Endothelial cell of umbilical vein (primary cell): ENCODE results near the gene GALNT14. TPM values are rescaled to one million over a fixed set of nuclear protein-coding genes. Genes with fewer than 3 reads are reported as not detected.

Experiments
- BruUV-seq: library from RNA; stranded (reverse); fragments of 400-500 nt; replicated peaks from 2 replicates; lab custom pipeline; 2021; lab: Mats Ljungman, UMichigan
- CTCF ChIA-PET: fragments of 300-600, 350-600 bp; sonication (Branson Sonifier 250); formaldehyde crosslinking; loops from one replicate; lab custom pipeline; 2021; ENCODE audit warnings: antibody characterized with exemption, inconsistent platforms; lab: Charles Lee
- POLR2A ChIA-PET: fragments of 300-600, 350-600 bp; sonication (Branson Sonifier 250); formaldehyde crosslinking; loops from one replicate; lab custom pipeline; 2021; ENCODE audit warnings: antibody characterized with exemption, inconsistent platforms; lab: Charles Lee
- DNase-seq: peaks from one replicate; pipeline ENCODE4 v3.0.0-alpha.2; 2011; ENCODE audit warnings: low read depth, low spot score
- FAIRE-seq: peaks from 2 replicates; lab custom pipeline; 2011; peaks lifted over from hg19 to GRCh38; lab: Jason Lieb, UNC
- H2AFZ ChIP-seq: 2 replicates; pipeline ENCODE4 v1.6.0; 2012; ENCODE audit warnings: low read depth, low read length, control low read depth, inconsistent platforms
- H3K27ac ChIP-seq: 2 replicates; pipeline ENCODE4 v1.5.1; 2011; ENCODE audit warnings: low read depth, mild to moderate bottlenecking, control low read depth, low read length, moderate library complexity; ENCODE audit not compliant: insufficient read depth
- H3K27me3 ChIP-seq, 2 experiments: 2 replicates each; pipeline versions ENCODE4 v1.6.0 to v1.6.1; 2011; ENCODE audit warnings: low read length in 2 of 2, mixed read lengths in 1 of 2; ENCODE audit not compliant: control insufficient read depth in 2 of 2, insufficient read depth in 2 of 2
- H3K36me3 ChIP-seq, 2 experiments: 2 replicates in 1 of 2; 3 replicates in 1 of 2; pipeline ENCODE4 v1.5.1; 2011; ENCODE audit warnings: low read length in 2 of 2, mild to moderate bottlenecking in 1 of 2, moderate library complexity in 1 of 2; ENCODE audit not compliant: control insufficient read depth in 2 of 2, insufficient read depth in 2 of 2; ENCODE audit errors: extremely low read depth in 1 of 2
- H3K4me1 ChIP-seq: 3 replicates; pipeline ENCODE4 v1.5.1; 2011; ENCODE audit warnings: mild to moderate bottlenecking, low read length; ENCODE audit not compliant: control insufficient read depth, insufficient read depth; ENCODE audit errors: extremely low read depth
- H3K4me2 ChIP-seq: 2 replicates; pipeline ENCODE4 v1.6.1; 2011; ENCODE audit warnings: low read length, control low read depth, mixed read lengths; ENCODE audit not compliant: insufficient read depth
- H3K4me3 ChIP-seq, 3 experiments: fragments of 200-600 bp in 1 of 3; sonication (generic), shearing (Covaris generic) in 1 of 3; replicated peaks in 1 of 3; 2 replicates each; pipeline ENCODE4 v1.5.1; 2011 to 2016; ENCODE audit warnings: control low read depth in 3 of 3, low read length in 3 of 3, mild to moderate bottlenecking in 2 of 3, inconsistent platforms in 1 of 3, low read depth in 1 of 3, moderate library complexity in 1 of 3; ENCODE audit not compliant: insufficient read depth in 1 of 3
- H3K79me2 ChIP-seq: 2 replicates; pipeline ENCODE4 v1.6.0; 2012; ENCODE audit warnings: low read length, inconsistent platforms; ENCODE audit not compliant: control insufficient read depth, insufficient read depth
- H3K9ac ChIP-seq: replicated peaks from 2 replicates; pipeline ENCODE3; 2011; ENCODE audit warnings: low read length, control low read depth; ENCODE audit not compliant: insufficient read depth; ENCODE audit errors: extremely low read depth
- H3K9me1 ChIP-seq: replicated peaks from 3 replicates; pipeline ENCODE4 v1.6.0; 2011; ENCODE audit warnings: mild to moderate bottlenecking, low read length; ENCODE audit not compliant: control insufficient read depth, insufficient read depth; ENCODE audit errors: extremely low read depth
- H3K9me3 ChIP-seq: replicated peaks from 2 replicates; pipeline ENCODE4 v1.5.1; 2012; ENCODE audit warnings: low read length, inconsistent platforms; ENCODE audit not compliant: control insufficient read depth, insufficient read depth
- H4K20me1 ChIP-seq: replicated peaks from 2 replicates; pipeline ENCODE3; 2011; ENCODE audit warnings: mild to moderate bottlenecking, low read length; ENCODE audit not compliant: control insufficient read depth, insufficient read depth; ENCODE audit errors: extremely low read depth
- CTCF ChIP-seq, 2 donors: IDR thresholded peaks; 1 replicate in 1 of 2; 2 replicates in 1 of 2; pipeline ENCODE4 v1.5.1; 2011; ENCODE audit warnings: low read length in 2 of 2, mild to moderate bottlenecking in 2 of 2, moderate library complexity in 2 of 2, control low read depth in 1 of 2, inconsistent platforms in 1 of 2, low read depth in 1 of 2; ENCODE audit not compliant: insufficient read depth in 1 of 2; ENCODE audit errors: extremely low read depth in 1 of 2
- EZH2 ChIP-seq: IDR thresholded peaks from 2 replicates; pipeline ENCODE4 v1.6.1; 2012; ENCODE audit warnings: borderline replicate concordance, low read depth, mild to moderate bottlenecking, moderate library complexity, low read length, inconsistent platforms; ENCODE audit not compliant: severe bottlenecking
- FOS ChIP-seq: IDR thresholded peaks from 2 replicates; pipeline ENCODE4 v1.6.1; 2011; ENCODE audit warnings: mild to moderate bottlenecking, low read length, moderate library complexity, borderline replicate concordance; ENCODE audit not compliant: insufficient read depth
- GATA2 ChIP-seq: IDR thresholded peaks from 2 replicates; pipeline ENCODE4 v1.7.0; 2011; ENCODE audit warnings: low read depth, mild to moderate bottlenecking, moderate library complexity, mixed read lengths, low read length; ENCODE audit not compliant: insufficient read length, insufficient read depth
- JUN ChIP-seq: IDR thresholded peaks from 2 replicates; pipeline ENCODE4 v1.6.1; 2011; ENCODE audit warnings: borderline replicate concordance, low read depth; ENCODE audit not compliant: insufficient read length, insufficient read depth
- MAX ChIP-seq: IDR thresholded peaks from 2 replicates; pipeline ENCODE4 v1.6.1; 2011; ENCODE audit not compliant: insufficient read depth, insufficient read length
- MYC ChIP-seq: IDR thresholded peaks from one replicate; pipeline ENCODE4 v1.6.1; 2011; ENCODE audit warnings: mild to moderate bottlenecking, low read depth, low read length
- POLR2A ChIP-seq: IDR thresholded peaks from 2 replicates; pipeline ENCODE4 v1.6.1; 2012; ENCODE audit warnings: low read depth, mild to moderate bottlenecking, control low read depth, low read length
- POLR2AphosphoS5 ChIP-seq: IDR thresholded peaks from 2 replicates; pipeline ENCODE4 v1.6.1; 2012; ENCODE audit warnings: low read depth, mild to moderate bottlenecking, control low read depth, low read length, moderate library complexity; ENCODE audit not compliant: insufficient read depth
- dilution Hi-C: fragments of 300-500 bp; cut with MboI; formaldehyde crosslinking; loops from one replicate; pipeline ENCODE4 v1.15.0; 2019; ENCODE audit warnings: low sequenced_read_pairs; ENCODE audit not compliant: extremely low pct_ligation_motif_present
- intact Hi-C: fragments of 100-400 bp; cut with micrococcal nuclease; formaldehyde crosslinking; loops from one replicate; pipeline ENCODE4 v1.10.0; 2022
- polyA plus RNA-seq, 4 experiments: library from polyadenylated mRNA; depleted of rRNA in 3 of 4; stranded (reverse) in 3 of 4; unstranded in 1 of 4; fragments of >200 nt; gene quantifications; 2 replicates each; pipeline versions ENCODE4 v1.2.1 to v1.2.3, GENCODE V29; 2011 to 2012; ENCODE audit warnings: missing spikeins in 1 of 4
- total RNA-seq: library from RNA; stranded (reverse); gene quantifications from 2 replicates; pipeline ENCODE4 v1.2.3, GENCODE V29; 2021

The GALNT14 gene
- total and polyA plus RNA-seq, 2 donors (not counting 3 experiments of a cell fraction or from before 2014, with no cell fraction given): 0.04 to 0.40 TPM

- no peaks in the 10 kb centered on the region for H3K4me1 ChIP-seq
- no peaks in the 10 kb centered on the region for H3K27me3 ChIP-seq
- no peaks in the 10 kb centered on the region for H3K36me3 ChIP-seq
- no peak overlapping the region for H3K4me3 ChIP-seq
- no peak overlapping the region for H3K9ac ChIP-seq
- H3K27ac ChIP-seq: no peak overlapping the region
- H2AFZ ChIP-seq: no peak overlapping the region
- H4K20me1 ChIP-seq: no peaks in the 10 kb centered on the region
- TF ChIP-seq POLR2A (no peak), MAX (no peak), EZH2 (no peak), FOS (no peak), GATA2 (no peak), JUN (no peak), POLR2AphosphoS5 (no peak), CTCF (IDR thresholded peaks at IDR 0.05; ENCODE audit: extremely low read depth in 1 of 2, insufficient read depth in 1 of 2, low read depth in 1 of 2, low read length in 2 of 2) (no peak), MYC (no peak)
- H3K9me3 ChIP-seq: no peaks in the 10 kb centered on the region
- H3K4me2 ChIP-seq: no peak overlapping the region
- dilution Hi-C loops (no loop called here), intact Hi-C loops (no loop called here)
- FAIRE-seq (no peak), DNase-seq (no peak)
- POLR2A ChIA-PET: no interaction called here
- H3K79me2 ChIP-seq: no peaks in the 10 kb centered on the region
- no TSS peak for BruUV-seq
- CTCF ChIA-PET: no interaction called here
- no peaks in the 10 kb centered on the region for H3K9me1 ChIP-seq
Observed at GRCh38 chr2:30966786-30967185, 171.5 kb downstream of the GALNT14 start.
